HUES64 (cell line): ENCODE data around the gene HS6ST1.
A peak's percentile ranks its signal among the peaks of the same experiment; 100 is the strongest.
"Not testable (repeated sequence)": the region's sequence is repeated elsewhere in the genome, so short reads cannot be mapped to it uniquely, and the experiment has no call there.

Experiments
- H3K27ac ChIP-seq: 2 replicates; pipeline ENCODE4 v1.7.0; 2013; ENCODE audit warnings: low read depth, low read length, inconsistent platforms
- H3K27me3 ChIP-seq: 2 replicates; pipeline ENCODE4 v1.6.1; 2013; ENCODE audit warnings: mild to moderate bottlenecking, low read length; ENCODE audit not compliant: insufficient read depth
- H3K36me3 ChIP-seq: 2 replicates; pipeline ENCODE4 v1.6.1; 2013; ENCODE audit warnings: mild to moderate bottlenecking, low read length; ENCODE audit not compliant: insufficient read depth
- H3K4me1 ChIP-seq: 2 replicates; pipeline ENCODE4 v1.6.1; 2013; ENCODE audit warnings: mild to moderate bottlenecking, low read length, moderate library complexity; ENCODE audit not compliant: insufficient read depth
- H3K4me3 ChIP-seq: 2 replicates; pipeline ENCODE4 v1.5.1; 2013; ENCODE audit warnings: mild to moderate bottlenecking, low read length, moderate library complexity
- H3K9ac ChIP-seq: 2 replicates; pipeline ENCODE4 v1.6.1; 2013; ENCODE audit warnings: mild to moderate bottlenecking, low read depth, low read length
- H3K9me3 ChIP-seq: 2 replicates; pipeline ENCODE4 v1.6.1; 2013; ENCODE audit warnings: low read depth, low read length; ENCODE audit not compliant: insufficient read depth
- WGBS: fragments of 150-250, 120-280 bp; methylation state at CpG from one replicate; pipeline ENCODE4 v1.1.7; 2013; ENCODE audit warnings: missing lambda C conversion rate; 5-methylcytosine and 5-hydroxymethylcytosine counted together

HS6ST1 gene

DNA sequence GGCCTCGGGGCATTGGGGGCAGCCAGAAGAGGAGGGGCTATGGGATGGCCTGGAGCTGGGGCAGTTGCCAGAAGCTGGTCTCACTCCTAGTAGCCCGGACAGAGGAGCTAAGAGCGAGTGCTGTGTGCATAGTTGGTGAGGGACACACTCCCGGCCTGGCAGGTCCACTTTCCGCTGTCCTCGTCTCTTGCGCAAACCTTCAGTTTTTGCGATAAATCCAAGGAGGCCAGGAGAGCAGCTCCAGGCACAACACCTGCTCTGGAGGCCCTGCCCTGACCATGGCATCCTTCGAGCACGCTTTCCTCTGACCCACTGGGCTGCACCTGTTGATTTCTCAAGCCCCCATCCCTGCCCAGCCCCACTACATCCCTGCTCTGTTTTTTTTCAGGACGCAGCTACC lies 51.0 kb downstream of the HS6ST1 start:
- H3K4me3 ChIP-seq, H3K9me3 ChIP-seq, H3K27me3 ChIP-seq, H3K27ac ChIP-seq, H3K4me1 ChIP-seq, H3K9ac ChIP-seq, H3K36me3 ChIP-seq: not testable (repeated sequence)
- 96% methylated on average over 11 of the region's 11 CpGs for WGBS

DNA sequence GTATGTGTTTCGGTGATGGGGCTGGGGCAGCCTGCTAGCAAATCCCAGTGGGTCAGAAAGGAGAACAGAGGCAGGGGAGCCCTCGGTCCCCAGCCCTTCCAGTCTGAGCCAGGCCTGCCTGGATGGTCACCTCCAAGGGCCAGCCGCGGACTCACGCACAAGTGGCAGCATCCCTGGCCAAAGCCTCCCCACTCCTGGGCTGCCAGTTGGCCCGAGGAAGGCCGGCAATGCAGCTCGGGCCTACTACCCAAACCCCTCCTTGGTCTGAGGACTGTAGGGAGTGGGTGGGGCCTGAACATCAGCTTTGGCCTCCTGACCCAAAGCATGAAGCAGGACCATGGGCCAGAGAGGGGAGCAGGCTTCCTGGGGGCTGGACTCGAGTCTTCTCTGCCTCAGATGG lies 51.5 kb downstream of the HS6ST1 start:
- H3K9me3 ChIP-seq, H3K27me3 ChIP-seq, H3K4me3 ChIP-seq, H3K27ac ChIP-seq, H3K4me1 ChIP-seq, H3K9ac ChIP-seq, H3K36me3 ChIP-seq: not testable (repeated sequence)
- WGBS: 100% methylated on average over 6 of the region's 9 CpGs

DNA sequence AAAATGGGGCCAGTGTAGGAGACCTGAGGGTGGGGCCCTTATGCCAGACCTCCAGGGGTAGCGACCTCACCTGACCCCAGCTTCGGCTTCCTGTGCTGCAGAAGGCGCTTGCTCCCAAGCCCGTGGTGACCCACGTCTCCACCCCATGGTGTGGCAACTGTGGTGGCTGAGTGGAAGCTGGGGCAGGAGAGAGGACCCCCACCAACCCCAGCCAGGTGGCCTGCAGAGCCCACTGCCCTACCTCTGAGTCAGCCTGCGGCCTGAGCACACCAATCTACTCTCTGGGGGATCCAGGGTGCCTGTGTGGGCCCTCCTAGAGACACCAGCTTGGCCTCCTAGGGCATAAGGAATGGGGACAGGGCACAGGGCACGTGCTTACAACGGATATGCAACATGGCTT lies 52.2 kb downstream of the HS6ST1 start:
- H3K36me3 ChIP-seq, H3K9ac ChIP-seq: not testable (repeated sequence)

DNA sequence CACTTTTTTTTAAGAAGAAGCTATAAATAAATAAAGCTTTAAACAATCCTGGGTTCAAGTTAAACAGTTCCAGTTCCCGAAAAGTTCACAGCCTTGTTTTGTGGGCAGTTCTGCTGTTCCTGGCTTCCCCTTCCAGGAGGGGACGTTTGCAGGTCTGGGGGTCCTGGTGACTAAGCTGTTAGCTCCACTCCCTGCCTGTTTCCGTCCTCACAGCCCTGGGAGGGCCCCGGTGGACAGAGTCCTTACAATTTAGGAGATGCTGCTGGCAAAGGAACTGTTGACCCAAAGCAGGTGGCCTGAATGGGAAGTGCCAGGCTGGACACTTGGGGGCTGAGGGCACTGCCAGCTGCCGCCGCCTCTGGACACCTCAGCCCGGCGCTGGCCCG lies 53.1 kb downstream of the HS6ST1 start:
- H3K4me1 ChIP-seq: peaks cover 12% of the 10 kb centered on the region
- not testable (repeated sequence) for H3K27me3 ChIP-seq, H3K9me3 ChIP-seq, H3K9ac ChIP-seq, H3K4me3 ChIP-seq, H3K27ac ChIP-seq, H3K36me3 ChIP-seq
- WGBS: 86% methylated on average over 2 of the region's 9 CpGs

More for the DNA sequence above, 52.2 kb downstream of the HS6ST1 start:
- not testable (repeated sequence) for H3K4me3 ChIP-seq, H3K4me1 ChIP-seq, H3K27me3 ChIP-seq, H3K9me3 ChIP-seq, H3K27ac ChIP-seq
- 91% methylated on average over 8 of the region's 8 CpGs for WGBS

DNA sequence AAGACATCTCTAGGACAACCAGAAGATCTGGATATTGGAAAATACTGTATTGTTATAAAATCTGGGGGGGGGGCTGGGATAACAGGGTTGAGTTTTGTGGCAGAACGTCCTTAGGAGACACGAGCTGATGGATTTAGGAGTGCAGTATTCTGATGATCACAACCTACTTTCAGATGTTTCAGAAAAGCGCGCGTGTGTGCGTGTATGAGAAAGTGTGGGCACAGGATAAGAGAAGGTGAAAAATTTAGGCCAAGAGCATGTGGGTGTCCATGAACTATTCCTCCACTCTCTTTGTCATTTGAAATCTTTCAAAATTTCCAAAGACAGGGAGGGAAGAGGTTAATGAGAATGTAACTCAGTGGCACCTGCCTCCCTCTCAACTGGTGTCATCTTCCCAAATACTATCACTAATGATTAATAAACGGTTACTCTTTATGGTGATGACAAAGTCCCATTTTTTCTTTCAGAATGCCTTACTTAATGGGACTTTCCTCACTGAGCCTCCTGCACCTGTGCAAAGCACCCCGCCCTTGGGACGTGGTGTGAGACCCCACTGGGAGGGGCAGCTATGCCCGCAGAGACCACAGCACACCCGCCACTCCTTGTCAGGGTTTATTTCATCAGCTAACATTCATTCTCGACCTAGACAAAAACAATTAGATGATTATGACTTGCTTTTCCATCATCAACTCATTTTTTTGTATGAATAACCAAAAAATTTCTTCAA lies 53.6 kb downstream of the HS6ST1 start:
- H3K27ac ChIP-seq: no peak overlapping the region
- H3K9ac ChIP-seq: no peak overlapping the region
- no peaks in the 10 kb centered on the region for H3K36me3 ChIP-seq
- no peak overlapping the region for H3K4me3 ChIP-seq
- H3K27me3 ChIP-seq: no peaks in the 10 kb centered on the region; the same call in 1 of the 2 replicates
- no peaks in the 10 kb centered on the region for H3K9me3 ChIP-seq
- 94% methylated on average over 12 of the region's 12 CpGs for WGBS
- H3K4me1 ChIP-seq: peaks cover 16% of the 10 kb centered on the region

DNA sequence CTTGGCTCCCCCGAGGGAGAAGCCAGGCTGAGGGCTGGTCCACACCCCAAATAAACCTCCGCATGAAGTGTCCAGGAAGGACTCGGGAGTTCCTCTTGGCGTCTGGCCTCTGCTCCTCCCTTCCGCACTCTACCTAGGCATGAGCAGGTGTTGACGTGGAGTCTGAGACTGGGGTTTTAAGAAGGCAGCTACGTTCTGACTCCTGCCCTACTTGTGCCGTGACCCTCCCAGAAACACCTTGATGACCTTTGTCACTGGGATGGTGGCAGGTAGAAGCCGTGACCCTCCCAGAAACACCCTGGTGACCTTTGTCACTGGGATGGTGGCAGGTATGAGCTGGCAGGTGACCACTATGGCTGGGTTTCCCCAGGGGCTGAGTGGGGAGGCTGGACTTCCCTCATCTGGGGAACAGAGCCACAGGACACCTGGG lies 54.8 kb downstream of the HS6ST1 start:
- H3K9ac ChIP-seq: no peak overlapping the region
- H3K27ac ChIP-seq: no peak overlapping the region
- peaks cover 16% of the 10 kb centered on the region for H3K4me1 ChIP-seq
- no peaks in the 10 kb centered on the region for H3K9me3 ChIP-seq
- H3K4me3 ChIP-seq: no peak overlapping the region
- WGBS: 95% methylated on average over 9 of the region's 9 CpGs
- no peaks in the 10 kb centered on the region for H3K36me3 ChIP-seq
- H3K27me3 ChIP-seq: no peaks in the 10 kb centered on the region; the same call in 1 of the 2 replicates

DNA sequence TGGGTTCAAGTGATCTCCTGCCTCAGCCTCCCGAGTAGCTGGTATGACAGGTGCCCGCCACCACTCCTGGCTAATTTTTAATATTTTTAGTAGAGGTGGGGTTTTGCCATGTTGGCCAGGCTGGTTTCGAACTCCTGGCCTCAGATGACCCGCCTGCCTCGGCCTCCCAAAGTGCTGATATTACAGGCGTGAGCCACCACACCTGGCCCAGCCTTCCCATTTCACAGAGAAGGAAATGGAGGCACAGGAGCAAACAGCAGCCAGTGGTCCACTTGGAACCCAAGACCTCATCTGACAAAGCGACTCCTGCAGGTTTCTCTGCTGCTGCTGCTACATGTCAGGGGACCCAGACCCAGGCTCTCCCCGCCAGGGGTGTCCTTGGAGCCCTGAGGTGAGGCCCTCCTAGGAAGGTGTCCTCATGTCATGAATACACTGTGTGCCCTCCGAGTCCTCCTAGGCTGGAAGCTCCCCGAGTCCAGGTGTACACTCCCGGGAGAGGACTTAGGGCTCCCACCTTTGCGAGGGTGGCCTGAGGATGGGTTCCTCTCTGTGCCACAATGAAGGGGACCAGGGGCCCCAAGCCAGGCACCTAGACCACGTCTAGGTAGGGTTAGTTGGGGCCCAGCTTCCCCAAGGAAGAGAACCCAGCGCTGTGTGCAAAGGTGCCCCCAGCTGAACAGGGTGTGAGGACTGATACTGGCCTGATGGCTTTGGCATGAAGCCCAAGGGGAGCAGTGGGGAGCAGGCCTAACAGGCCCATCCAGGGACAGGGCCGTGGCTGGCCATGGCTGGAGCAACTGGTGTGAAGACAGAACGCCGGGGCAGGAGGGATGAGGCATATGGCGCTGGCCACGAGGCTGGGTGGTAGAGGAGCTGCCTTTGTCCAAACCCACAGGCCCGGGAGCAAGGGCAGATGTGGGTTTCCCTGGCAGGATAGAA lies 56.1 kb downstream of the HS6ST1 start:
- Histone ChIP-seq H3K4me1 (peaks cover 16% of the 10 kb centered on the region), H3K9ac (no peak overlapping the region), H3K9me3 (no peaks in the 10 kb centered on the region), H3K36me3 (no peaks in the 10 kb centered on the region), H3K27ac (no peak overlapping the region), H3K27me3 (no peaks in the 10 kb centered on the region), H3K4me3 (no peak overlapping the region)
- WGBS: 91% methylated on average over 20 of the region's 20 CpGs

DNA sequence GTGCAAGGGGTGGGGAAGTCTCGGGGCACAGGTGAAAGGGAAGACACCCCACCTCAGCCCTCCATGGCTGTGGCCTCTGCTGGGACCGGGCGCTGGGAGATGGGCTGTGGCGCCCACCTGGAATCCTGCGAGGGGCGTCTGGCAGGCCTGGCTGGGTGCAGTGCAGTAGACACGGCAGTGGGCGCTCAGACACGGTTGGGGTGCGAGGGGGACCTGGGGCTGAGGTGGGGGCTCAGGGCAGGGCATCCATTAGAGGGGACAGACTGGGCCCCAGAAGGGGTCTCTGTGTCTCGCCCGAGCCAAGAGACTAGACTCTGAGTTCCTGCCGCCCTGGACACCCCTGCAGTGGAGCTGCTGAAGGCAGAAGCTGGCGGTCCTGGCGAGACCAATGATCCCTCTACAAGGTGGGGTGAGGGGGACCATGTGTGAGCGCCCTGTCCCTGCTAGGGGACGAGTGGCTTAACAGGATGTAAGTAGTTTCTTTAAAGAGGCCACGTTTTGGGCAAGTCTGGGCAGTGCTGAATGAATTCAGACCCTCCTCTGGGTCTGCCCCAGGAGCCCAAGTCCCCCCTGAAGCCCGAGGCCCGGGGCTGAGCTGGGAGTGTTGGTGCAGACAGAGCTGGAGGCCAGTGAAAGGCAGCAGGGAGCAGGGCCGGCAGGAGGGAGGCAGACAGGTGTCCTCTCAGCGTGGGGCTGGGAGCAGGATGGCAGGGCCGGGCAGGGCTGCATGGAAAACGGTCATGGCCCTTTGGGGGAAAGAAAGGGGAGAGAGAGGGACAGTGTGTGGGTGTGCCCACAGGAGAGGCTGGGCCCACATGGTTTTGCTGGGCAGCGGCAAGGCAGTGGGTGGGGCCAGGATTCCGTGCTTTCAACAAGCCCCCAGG lies 57.2 kb downstream of the HS6ST1 start:
- no peak overlapping the region for H3K4me3 ChIP-seq
- H3K9ac ChIP-seq: peak overlapping the region; percentile 69
- no peaks in the 10 kb centered on the region for H3K36me3 ChIP-seq
- no peaks in the 10 kb centered on the region for H3K27me3 ChIP-seq
- H3K4me1 ChIP-seq: peaks cover 16% of the 10 kb centered on the region
- 65% methylated on average over 26 of the region's 26 CpGs for WGBS
- H3K27ac ChIP-seq: peak overlapping the region; percentile 91
- no peaks in the 10 kb centered on the region for H3K9me3 ChIP-seq

DNA sequence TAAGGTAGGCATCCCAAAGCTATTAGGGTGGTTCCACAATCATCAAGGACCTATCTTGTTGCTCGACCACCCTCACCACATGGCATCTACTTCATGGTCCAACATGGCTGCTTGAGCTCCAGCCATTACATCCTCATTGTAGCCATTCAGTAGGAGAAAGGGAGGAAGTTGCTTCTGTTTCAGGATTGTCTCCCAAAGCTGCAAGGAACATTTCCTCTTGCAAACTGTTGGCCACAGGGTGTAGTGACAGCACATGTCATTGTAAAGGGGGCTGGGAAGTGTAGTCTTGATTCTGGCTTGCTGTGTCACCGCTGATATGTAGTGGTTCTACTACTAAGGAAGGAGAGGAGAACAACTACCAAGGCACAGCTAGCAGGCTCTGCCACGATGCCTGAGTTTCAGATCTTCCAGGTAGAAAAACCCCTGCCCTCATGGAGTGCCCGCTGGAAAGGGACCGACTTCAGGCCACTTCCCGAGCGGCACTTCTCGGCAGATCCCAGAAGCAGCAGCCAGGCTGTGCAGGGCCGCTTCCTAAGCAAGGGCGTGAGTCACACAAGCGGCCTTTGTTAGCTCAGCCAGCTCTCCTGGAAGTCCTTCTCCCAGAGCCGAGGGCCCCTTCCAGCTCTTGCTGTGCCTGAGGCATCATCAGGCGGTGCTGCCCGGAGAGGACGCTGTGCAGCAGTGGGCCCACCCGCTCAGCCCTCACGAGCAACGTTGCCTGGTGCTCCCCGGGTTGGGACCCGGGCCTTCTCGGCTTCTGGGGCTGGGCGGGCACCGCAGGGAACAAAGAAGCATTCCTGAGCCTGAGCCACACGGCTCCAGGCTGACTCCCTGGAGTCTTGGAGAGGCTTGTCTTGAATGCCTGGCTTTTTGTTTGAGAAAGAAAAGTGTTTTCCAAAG lies 58.2 kb downstream of the HS6ST1 start:
- H3K9ac ChIP-seq: peak overlapping the region; percentile 69
- H3K27me3 ChIP-seq: no peaks in the 10 kb centered on the region
- H3K27ac ChIP-seq: peak overlapping the region; percentile 91
- H3K4me3 ChIP-seq: no peak overlapping the region
- WGBS: 22% methylated on average over 24 of the region's 24 CpGs
- peaks cover 16% of the 10 kb centered on the region for H3K4me1 ChIP-seq
- H3K36me3 ChIP-seq: no peaks in the 10 kb centered on the region
- H3K9me3 ChIP-seq: no peaks in the 10 kb centered on the region

DNA sequence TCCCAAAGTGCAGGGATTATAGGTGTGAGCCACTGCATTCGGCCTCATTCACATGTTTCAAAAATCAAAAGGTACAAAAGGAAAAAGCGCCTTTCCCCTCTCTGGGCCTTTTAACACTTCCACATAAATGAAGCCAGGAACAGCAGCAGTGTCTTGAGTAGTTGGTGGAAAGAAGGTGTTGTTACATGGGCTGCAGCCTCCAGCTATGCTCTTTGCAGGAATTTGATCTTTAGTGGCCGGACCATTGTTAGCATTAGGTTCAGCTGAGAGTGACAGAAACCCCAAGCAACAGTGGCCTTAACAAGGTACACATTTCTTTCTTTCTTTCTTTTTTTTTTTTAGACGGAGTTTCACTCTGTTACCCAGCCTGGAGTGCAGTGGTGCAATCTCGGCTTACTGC lies 59.1 kb downstream of the HS6ST1 start:
- Histone ChIP-seq H3K36me3 (no peaks in the 10 kb centered on the region), H3K9ac (no peak overlapping the region), H3K4me3 (no peak overlapping the region), H3K27ac (no peak overlapping the region), H3K27me3 (no peaks in the 10 kb centered on the region), H3K4me1 (peaks cover 16% of the 10 kb centered on the region), H3K9me3 (no peaks in the 10 kb centered on the region)
- WGBS: 86% methylated on average over 5 of the region's 5 CpGs
